SIG-M5 treated with dmso at 0.1 percent for 504 hours (cell line): ENCODE measurements around the gene PRTFDC1.
A peak's percentile ranks its signal among the peaks of the same experiment; 100 is the strongest.

Source experiments
- DNase-seq: peaks from one replicate; lab custom pipeline; 2025; ENCODE audit not compliant: unreplicated experiment; lab: John Stamatoyannopoulos, UW

PRTFDC1 gene

GRCh38 chr10:24882047-24882698 lies 70.2 kb downstream of the PRTFDC1 start:
- no peak for DNase-seq

GRCh38 chr10:24879861-24880260 lies 72.5 kb downstream of the PRTFDC1 start:
- no peak for DNase-seq

- DNase-seq, result no peak
Observed at GRCh38 chr10:24874133-24874532, 78.3 kb downstream of the PRTFDC1 start.

DNA sequence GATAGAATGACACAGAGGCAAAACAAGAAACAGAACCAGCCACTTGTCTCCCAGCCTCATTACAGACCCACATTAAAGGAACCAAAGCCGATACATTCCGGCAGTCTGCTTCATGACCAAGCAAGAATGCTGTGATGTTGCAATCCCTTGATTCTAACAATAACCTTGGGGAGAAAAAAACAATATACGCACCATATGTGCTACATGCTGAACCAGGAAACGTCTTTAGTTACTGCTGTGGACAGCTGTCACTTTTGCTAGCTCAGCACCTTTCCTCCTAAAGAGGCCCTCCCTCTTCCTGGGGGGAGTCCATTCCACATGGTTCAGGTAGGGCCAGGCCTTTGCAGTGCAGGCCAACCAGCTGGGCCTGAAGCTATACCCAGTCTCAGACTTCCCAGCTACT lies 79.1 kb downstream of the PRTFDC1 start:
- DNase-seq, result peak; percentile 46

- DNase-seq, result no peak
Observed at GRCh38 chr10:24872790-24873182, 79.6 kb downstream of the PRTFDC1 start.

DNA sequence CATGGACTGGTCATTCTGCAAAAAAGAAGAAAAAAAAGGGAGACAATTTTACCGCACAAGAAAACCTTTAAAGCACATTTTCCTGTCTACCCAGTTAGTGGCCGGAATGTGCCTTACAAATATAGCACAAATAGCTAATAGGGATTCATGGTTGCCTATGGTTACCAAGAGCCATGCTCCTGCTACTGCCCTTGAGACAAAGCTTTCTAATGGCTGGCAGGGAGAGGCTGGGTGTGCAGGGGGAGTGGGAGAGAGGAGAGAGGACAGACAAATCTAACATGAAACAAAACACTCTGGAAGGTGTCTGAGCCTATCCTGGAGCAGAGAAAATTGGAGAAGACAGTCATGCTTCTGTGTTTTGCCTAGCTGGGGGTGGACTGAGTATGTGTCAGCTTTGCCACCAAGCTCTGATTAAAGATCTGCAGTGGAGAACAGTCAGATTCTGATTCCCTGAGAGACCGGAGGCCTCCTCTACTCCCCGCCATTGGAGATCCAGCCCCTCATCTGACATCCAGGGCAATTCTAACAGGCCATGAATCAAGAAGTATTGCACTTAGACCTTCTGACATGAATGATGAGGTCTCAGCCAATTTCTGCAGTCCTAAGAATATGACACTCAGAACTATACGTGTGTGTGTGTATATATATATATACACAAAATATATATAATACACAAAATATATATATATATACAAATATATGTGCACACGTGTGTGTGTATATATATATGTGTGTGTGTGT lies 80.2 kb downstream of the PRTFDC1 start:
- DNase-seq, result no peak

DNA sequence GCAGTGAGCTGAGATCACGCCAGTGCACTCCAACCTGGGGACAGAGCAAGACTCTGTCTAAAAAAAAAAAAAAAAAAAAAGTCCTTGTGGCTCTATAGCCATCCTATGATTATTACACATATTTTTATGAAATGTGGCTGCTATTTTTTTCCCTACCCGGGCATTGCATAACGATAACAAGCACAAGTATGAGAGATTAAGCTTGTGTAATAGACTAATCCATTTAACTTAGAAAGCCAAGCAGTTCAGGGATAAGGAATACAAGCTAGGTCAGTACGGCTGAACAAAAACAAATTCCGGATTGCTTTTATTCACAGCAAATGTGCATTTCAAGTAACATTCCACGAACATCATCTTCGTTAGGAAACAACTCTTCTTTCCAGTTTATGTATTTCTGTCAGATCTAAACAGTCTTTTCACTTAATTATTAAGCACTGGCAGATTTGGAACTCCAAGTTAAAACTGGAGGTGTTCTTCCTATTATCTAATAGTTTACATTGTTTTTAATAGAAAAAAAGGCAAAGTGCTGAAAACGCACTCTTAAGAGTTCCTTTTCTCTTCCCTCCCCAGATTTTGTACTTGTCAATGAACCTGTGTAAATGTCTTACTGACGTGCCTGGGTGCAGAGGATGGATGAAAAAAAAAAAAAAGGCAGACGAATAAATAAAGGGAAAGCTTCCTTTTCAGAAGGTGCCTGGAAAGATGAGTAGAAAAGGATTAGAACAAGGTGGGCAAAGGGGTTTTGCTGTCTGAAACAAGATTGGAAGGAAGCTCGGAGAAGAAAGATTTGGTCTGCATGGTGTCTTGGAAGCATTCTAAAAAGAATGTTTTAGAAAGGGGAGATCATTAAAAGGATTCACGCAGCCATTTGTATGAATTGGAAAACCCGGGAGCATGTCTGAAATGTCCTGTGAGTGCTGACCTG lies 81.1 kb downstream of the PRTFDC1 start:
- no peak for DNase-seq

- DNase-seq, result no peak
Observed at GRCh38 chr10:24869354-24870015, 82.9 kb downstream of the PRTFDC1 start.

DNA sequence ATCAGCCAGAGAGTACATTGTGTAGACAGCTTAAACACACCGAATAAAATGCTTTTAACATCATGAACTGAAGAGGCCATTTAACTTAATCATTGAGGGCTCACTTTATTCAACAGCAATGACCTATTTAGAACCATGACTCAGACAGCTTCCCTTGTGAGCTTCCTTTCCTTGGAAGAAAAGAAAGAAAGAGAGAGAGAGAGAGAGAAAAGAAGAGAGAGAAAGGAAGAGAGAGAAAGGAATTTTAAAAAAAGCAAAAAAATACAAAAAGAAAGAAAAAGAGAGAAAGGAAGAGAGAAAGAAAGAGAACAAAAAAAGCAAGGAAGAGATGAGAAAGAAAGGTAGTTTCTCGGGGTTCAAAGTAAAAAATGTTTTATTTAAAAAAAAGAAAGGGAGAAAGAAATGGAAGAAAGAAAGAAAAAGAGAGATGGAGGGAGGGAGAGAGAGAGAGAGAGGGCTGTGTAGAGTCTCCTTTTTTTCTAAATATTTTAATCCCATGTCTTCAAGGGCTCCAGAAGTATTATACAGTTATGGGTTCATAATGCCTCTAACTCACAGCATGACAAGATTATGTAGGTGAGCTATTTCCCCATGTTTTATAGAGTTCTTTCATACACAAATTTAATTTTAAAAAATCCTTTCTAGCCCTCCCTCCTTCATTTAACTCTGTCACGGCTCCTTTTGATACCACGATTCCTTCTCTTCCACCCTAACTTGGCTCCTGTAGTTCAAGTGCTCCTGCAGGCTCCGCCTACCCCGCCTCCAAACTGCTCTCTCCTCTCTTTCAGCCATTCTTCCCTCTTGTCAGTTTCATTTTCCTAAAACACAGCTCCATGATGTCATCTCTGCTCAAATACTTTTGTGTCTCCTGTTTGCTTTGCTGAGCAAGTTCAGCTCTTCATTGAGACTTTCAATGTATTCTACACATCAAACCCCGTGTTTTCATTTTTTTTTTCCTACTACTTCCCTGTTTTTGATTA lies 85.5 kb downstream of the PRTFDC1 start:
- peak; percentile 26 for DNase-seq

- DNase-seq, result no peak
Observed at GRCh38 chr10:24865783-24866182, 86.6 kb downstream of the PRTFDC1 start.

- DNase-seq, result no peak
Observed at GRCh38 chr10:24862589-24862988, 89.8 kb downstream of the PRTFDC1 start.

DNA sequence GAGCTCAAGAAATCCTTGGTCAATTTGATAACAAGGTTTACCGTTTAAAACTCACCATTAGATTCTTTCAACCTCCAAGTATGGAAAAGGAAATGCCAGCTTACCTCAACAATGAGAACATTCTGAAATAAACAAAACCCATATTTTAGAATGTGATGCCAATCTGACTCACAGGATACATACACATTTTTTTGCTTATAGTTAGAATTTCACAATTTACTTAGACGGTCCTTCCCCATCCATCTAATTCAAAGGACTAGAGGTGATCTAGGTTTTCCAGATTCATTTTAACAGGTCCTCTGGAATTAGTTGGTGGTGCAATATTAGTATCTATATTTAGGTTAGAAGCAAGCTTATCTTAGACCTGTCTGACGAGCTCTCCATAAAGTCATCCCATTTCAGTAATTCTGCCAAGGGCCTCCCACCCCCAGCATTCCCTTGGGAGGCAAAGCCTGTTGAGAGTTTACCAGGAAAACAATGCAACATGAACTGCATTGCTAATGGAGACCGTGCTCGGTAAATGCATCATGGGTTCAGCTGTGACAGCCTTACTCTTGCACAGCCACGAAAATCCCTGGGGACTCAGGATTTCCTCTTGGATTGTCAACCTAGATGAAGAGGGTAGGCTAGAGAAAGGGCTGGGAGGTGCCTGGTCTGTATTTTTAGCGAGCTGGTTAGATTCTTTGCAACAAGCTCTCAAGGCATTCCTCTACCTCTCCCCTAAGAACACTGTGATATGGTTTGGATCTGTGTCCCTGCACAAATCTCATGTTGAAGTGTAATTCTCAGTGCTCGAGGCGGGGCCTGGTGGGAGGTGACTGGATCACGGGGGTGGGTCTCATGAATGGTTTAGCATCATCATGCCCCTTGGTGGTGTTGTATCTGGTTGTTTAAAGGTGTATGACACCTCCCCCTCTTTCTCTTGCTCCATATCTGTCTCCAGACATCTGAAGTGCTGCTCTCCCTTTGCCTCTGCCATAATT lies 93.8 kb downstream of the PRTFDC1 start:
- no peak for DNase-seq

DNA sequence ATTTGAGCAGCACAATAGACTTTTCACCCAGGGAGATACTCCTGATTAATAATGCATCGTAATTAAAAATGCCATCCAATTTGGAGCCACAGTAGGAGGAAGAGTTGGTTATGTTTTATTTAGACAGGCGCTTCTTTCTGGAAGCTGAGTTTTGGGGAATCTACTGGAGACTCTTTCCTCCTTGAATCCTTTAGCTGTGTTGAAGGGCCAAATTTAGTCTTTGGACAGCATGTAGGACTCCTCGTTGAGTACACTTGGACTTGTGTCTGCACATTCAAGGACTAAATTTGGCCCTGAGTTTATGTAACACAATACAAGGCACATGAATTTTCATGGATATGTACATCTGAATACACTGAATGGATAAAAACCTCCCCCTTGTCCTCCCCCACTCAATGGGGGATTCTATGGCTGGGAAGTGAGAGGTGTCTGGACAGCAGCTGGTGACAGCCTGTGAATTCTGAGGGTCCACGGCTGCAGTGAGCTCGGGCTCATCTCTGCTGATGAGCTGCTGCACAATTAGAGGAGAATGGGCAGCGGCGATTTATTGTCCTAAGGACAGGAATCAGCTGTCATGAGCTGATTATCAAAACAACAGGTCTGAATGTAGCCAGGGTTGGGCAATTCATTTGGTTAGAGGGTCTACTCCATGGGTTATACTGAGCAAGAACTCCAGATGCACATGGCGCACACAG lies 95.2 kb downstream of the PRTFDC1 start:
- no peak for DNase-seq

- DNase-seq, result no peak
Observed at GRCh38 chr10:24854256-24854655, 98.2 kb downstream of the PRTFDC1 start.

GRCh38 chr10:24853661-24854060 lies 98.7 kb downstream of the PRTFDC1 start:
- DNase-seq, result no peak

GRCh38 chr10:24851629-24852028 lies 100.8 kb downstream of the PRTFDC1 start:
- no peak for DNase-seq

DNA sequence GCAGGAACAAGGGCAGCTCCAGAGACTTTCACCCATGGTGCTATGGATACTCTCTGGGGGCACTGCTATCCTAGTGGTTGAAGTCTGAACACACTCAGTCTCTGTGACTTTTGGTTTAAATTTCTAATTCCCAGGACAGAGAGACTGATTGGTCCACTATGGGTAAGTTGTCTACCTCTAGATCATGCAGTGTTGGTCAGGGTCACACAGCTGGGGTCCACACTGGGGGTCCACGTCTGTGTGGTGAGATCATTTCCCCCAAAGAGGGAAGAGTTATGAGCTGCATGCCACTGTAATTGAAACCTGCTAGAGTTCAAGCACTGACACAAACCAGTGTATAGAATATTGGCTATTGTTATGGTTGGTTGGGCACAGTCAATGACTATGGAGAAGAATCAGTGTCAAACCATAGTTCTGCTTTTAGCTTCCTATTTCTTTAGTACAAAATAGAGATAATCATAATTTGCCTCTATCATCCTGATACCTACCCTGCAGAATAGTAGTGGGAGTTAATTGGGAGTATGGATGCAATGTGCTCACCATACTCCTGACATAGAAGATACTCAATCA lies 101.6 kb downstream of the PRTFDC1 start:
- no peak for DNase-seq
